ENCODE measurements around the gene OPN4.

OPN4 gene

DNA sequence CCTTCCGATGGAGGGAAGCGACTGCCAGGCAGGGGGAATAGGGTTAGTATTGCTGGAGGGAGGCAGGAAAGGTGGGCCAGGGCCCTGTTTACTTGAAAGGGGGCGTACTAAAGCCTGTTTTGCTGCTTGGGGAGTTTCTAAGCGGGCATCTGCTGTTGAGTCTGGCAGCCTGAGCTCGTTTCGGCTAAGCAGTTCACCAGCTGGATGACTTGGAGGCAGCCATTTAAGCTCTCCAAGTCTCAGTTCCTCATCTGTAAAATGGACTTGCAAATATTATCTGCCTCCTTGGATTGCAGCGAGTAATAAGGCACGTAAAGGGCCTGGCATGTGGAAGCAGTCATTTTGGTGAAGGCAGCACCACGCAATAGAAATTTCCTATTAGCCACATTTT, 58.0 kb downstream of the OPN4 start:
- FAIRE-seq (no peak), DNase-seq (ENCODE audit: insufficient read length, low spot score) (peak; percentile 42)
- TF ChIP-seq, protein P1, sequence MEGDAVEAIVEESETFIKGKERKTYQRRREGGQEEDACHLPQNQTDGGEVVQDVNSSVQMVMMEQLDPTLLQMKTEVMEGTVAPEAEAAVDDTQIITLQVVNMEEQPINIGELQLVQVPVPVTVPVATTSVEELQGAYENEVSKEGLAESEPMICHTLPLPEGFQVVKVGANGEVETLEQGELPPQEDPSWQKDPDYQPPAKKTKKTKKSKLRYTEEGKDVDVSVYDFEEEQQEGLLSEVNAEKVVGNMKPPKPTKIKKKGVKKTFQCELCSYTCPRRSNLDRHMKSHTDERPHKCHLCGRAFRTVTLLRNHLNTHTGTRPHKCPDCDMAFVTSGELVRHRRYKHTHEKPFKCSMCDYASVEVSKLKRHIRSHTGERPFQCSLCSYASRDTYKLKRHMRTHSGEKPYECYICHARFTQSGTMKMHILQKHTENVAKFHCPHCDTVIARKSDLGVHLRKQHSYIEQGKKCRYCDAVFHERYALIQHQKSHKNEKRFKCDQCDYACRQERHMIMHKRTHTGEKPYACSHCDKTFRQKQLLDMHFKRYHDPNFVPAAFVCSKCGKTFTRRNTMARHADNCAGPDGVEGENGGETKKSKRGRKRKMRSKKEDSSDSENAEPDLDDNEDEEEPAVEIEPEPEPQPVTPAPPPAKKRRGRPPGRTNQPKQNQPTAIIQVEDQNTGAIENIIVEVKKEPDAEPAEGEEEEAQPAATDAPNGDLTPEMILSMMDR (IDR thresholded peaks at IDR 0.05; ENCODE audit: insufficient read depth, missing control alignments) = peak; percentile 5

DNA sequence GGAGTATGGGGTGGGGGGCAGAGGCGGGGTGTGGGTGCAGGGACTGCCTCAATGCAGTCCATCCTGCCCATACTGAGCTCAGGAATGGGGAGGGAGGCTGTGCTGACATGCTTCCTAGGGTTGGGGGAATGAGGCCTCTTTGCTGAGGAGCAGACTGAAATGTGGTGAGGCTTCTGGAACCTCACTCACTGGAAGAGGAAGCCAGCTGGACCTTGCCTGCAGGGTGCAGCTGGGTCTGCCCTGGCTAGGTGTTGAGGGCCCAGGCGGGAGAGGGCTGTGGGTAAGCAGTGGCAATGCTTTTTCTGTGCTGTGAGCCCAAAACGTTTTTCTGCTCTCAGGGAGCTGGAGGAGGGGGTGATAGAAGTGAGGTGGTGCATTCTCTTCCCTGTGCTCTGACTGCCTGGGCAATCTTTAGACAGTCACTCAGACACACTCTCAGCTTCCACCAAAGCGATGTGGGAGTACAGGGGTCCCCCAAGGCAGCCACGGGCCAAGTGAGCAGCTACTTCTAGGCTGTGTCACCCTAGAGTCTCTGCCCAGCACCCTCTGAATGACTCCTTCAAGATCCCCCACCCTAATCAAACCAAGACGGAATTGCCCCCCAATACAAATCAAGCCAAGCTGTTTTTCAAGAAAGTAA, 60.9 kb downstream of the OPN4 start:
- TF ChIP-seq, protein P1 (IDR thresholded peaks at IDR 0.05; ENCODE audit: insufficient read depth, missing control alignments) = no peak
- DNase-seq (ENCODE audit: insufficient read length, low spot score) (no peak), FAIRE-seq (no peak)

DNA sequence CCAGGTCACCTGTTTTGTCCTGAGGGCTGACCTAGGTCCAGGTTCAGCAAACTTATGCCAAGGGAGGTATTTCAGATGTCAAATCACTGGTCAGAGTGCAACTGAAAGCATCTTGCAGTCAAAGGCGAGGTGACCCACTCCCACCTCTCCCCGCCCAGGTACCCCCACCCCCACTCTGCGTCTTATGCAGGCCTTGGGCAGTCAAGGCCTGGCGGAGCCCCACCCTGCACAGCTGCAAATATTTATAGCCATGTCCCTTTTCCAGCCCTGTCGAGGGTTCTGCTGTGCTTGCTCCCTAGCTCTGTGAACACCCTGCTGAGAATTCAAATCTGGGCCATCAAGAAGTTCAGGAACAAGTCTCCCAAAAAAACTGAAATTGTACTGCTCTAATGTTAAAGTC, 61.5 kb downstream of the OPN4 start:
- FAIRE-seq (no peak), DNase-seq (ENCODE audit: insufficient read length, low spot score) (no peak)
- TF ChIP-seq, protein P1 (IDR thresholded peaks at IDR 0.05; ENCODE audit: insufficient read depth, missing control alignments) = no peak

All from D721Med (cell line).